Measurements from ENCODE around the gene TRAP1. TPM values are rescaled to one million over a fixed set of nuclear protein-coding genes. Genes with fewer than 3 reads are reported as not detected.

TRAP1 gene
- total RNA-seq, 1 donor from 2014 or later, result 94.3 TPM

- no peak for TF ChIP-seq CTCF (IDR thresholded peaks at IDR 0.05; ENCODE audit: insufficient read depth, low read length, poor library complexity, severe bottlenecking)
- no peak overlapping the region for H3K4me3 ChIP-seq (ENCODE audit: low read depth, low read length)
- H3K27me3 ChIP-seq (ENCODE audit: control insufficient read depth, insufficient read depth, low read length), result no peaks in the 10 kb centered on the region
- no peak for DNase-seq (ENCODE audit: low read depth)
- peaks cover 1% of the 10 kb centered on the region for H3K36me3 ChIP-seq (ENCODE audit: control insufficient read depth, insufficient read depth, low read length)
Observed at GRCh38 chr16:3752984-3753383, 35.7 kb upstream of the TRAP1 start.

- no peaks in the 10 kb centered on the region for H3K27me3 ChIP-seq (ENCODE audit: control insufficient read depth, insufficient read depth, low read length)
- no peak for DNase-seq (ENCODE audit: low read depth)
- H3K36me3 ChIP-seq (ENCODE audit: control insufficient read depth, insufficient read depth, low read length), result peaks cover 1% of the 10 kb centered on the region
- H3K4me3 ChIP-seq (ENCODE audit: low read depth, low read length), result no peak overlapping the region
- TF ChIP-seq CTCF (IDR thresholded peaks at IDR 0.05; ENCODE audit: insufficient read depth, low read length, poor library complexity, severe bottlenecking), result no peak
Observed at GRCh38 chr16:3751878-3752277, 34.6 kb upstream of the TRAP1 start.

GRCh38 chr16:3748307-3748706, 31.0 kb upstream of the TRAP1 start:
- H3K4me3 ChIP-seq (ENCODE audit: low read depth, low read length), result no peak overlapping the region
- TF ChIP-seq CTCF (IDR thresholded peaks at IDR 0.05; ENCODE audit: insufficient read depth, low read length, poor library complexity, severe bottlenecking), result no peak
- no peak for DNase-seq (ENCODE audit: low read depth)
- no peaks in the 10 kb centered on the region for H3K27me3 ChIP-seq (ENCODE audit: control insufficient read depth, insufficient read depth, low read length)
- peaks cover 2% of the 10 kb centered on the region for H3K36me3 ChIP-seq (ENCODE audit: control insufficient read depth, insufficient read depth, low read length)

- TF ChIP-seq CTCF (IDR thresholded peaks at IDR 0.05; ENCODE audit: insufficient read depth, low read length, poor library complexity, severe bottlenecking), result no peak
- no peak for DNase-seq (ENCODE audit: low read depth)
- Histone ChIP-seq H3K36me3 (ENCODE audit: control insufficient read depth, insufficient read depth, low read length) (peaks cover 2% of the 10 kb centered on the region), H3K4me3 (ENCODE audit: low read depth, low read length) (no peak overlapping the region), H3K27me3 (ENCODE audit: control insufficient read depth, insufficient read depth, low read length) (no peaks in the 10 kb centered on the region)
Observed at GRCh38 chr16:3745751-3746355, 28.5 kb upstream of the TRAP1 start.

DNA sequence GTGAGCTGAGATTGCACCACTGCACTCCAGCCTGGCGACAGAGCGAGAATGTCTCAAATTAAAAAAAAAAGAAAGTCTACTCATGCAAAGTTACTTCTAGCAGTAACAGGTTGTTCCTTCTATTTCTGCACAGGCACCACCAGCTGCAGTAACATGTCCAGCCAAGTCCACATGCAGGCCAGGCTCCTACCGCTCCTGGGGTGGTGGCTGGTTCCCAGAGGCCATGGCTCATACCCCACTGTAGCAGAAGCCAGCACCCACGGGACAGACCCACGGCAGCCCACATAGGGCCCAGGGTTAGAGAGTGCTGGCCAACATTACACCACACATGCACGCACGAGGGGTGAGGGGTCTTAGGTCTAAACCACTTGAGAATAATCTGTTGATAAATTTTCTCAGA, 26.7 kb upstream of the TRAP1 start:
- Histone ChIP-seq H3K4me3 (ENCODE audit: low read depth, low read length) (no peak overlapping the region), H3K36me3 (ENCODE audit: control insufficient read depth, insufficient read depth, low read length) (peaks cover 3% of the 10 kb centered on the region), H3K27me3 (ENCODE audit: control insufficient read depth, insufficient read depth, low read length) (no peaks in the 10 kb centered on the region)
- TF ChIP-seq CTCF (IDR thresholded peaks at IDR 0.05; ENCODE audit: insufficient read depth, low read length, poor library complexity, severe bottlenecking), result no peak
- no peak for DNase-seq (ENCODE audit: low read depth)

GRCh38 chr16:3740934-3741333, 23.6 kb upstream of the TRAP1 start:
- Histone ChIP-seq H3K36me3 (ENCODE audit: control insufficient read depth, insufficient read depth, low read length) (peaks cover 3% of the 10 kb centered on the region), H3K4me3 (ENCODE audit: low read depth, low read length) (no peak overlapping the region), H3K27me3 (ENCODE audit: control insufficient read depth, insufficient read depth, low read length) (no peaks in the 10 kb centered on the region)
- no peak for DNase-seq (ENCODE audit: low read depth)
- TF ChIP-seq CTCF (IDR thresholded peaks at IDR 0.05; ENCODE audit: insufficient read depth, low read length, poor library complexity, severe bottlenecking), result no peak

Measured in kidney epithelial cell (primary cell).